ENCODE measurements around the gene MYG1. TPM values are rescaled to one million over a fixed set of nuclear protein-coding genes. Genes with fewer than 3 reads are reported as not detected.
A peak's percentile ranks its signal among the peaks of the same experiment; 100 is the strongest.

MYG1 gene
- total and polyA plus RNA-seq, 2 of the 13 experiments (the other 11 are each of a cell fraction or from before 2014, with no cell fraction given), result 38.6 to 58.0 TPM

DNA sequence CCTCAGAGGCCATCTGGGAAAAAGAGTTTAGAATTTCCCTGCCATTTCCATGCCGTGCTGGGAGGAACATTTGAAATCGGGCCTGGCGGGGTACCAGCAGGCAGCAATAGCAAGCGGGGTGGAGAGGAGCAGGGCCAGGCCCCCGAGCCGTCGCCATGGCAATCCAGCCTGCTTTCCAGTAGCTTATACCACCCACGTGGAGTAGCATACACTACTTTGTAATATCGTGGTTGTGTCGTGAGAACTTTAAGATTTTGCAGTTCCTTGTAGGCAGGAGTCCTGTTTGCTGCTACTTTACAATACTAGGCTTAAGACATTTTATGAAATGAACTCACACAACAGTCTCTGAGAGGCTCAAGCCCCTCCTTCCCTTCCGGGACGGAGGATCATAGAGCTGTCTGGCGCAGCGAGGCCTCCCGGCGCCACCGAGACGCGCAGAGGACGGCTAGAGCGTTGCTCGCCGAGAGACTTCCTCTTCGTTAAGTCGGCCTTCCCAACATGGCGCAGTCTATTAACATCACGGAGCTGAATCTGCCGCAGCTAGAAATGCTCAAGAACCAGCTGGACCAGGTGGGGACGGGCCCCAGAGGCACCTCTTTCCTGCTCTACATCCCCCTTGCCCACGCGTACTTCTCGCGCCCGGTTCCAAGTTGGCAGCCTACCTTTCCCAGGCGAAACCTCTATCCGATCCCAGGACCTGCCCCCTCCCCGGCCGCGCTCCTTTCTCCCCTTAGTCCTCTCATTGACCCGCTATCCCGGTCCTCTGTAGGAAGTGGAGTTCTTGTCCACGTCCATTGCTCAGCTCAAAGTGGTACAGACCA lies 4.2 kb upstream of the MYG1 start, which contains the start of gene PFDN5 (continued):
- peak; percentile 93 for TF ChIP-seq YEATS2 (CRISPR knock-in tag; IDR thresholded peaks at IDR 0.05; ENCODE audit: borderline replicate concordance)
- no peak for TF ChIP-seq ZFP62 (CRISPR knock-in tag; IDR thresholded peaks at IDR 0.05)
- peak; percentile 72; the same call in 1 of the 2 replicates for TF ChIP-seq PRDM10 (CRISPR knock-in tag; IDR thresholded peaks at IDR 0.05; ENCODE audit: low read depth)
- TF ChIP-seq RAD51 (IDR thresholded peaks at IDR 0.05; ENCODE audit: borderline replicate concordance), result no peak
- TF ChIP-seq ZIK1 (CRISPR knock-in tag; IDR thresholded peaks at IDR 0.05; ENCODE audit: borderline replicate concordance, low read depth), result 0 out of 2 replicates have a peak, but pooled peaks have one; percentile 63
- TF ChIP-seq, protein P1, sequence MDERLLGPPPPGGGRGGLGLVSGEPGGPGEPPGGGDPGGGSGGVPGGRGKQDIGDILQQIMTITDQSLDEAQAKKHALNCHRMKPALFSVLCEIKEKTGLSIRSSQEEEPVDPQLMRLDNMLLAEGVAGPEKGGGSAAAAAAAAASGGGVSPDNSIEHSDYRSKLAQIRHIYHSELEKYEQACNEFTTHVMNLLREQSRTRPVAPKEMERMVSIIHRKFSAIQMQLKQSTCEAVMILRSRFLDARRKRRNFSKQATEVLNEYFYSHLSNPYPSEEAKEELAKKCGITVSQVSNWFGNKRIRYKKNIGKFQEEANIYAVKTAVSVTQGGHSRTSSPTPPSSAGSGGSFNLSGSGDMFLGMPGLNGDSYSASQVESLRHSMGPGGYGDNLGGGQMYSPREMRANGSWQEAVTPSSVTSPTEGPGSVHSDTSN (CRISPR knock-in tag; IDR thresholded peaks at IDR 0.05), result no peak
- TF ChIP-seq FOXJ3 (CRISPR knock-in tag; IDR thresholded peaks at IDR 0.05; ENCODE audit: borderline replicate concordance), result no peak
- TF ChIP-seq FOXA3 (CRISPR knock-in tag; IDR thresholded peaks at IDR 0.05), result peak; percentile 65
- TF ChIP-seq SP2 (CRISPR knock-in tag; IDR thresholded peaks at IDR 0.05), result peak; percentile 60; the same call in 1 of the 2 replicates
- peak; percentile 63; the same call in 1 of the 2 replicates for TF ChIP-seq ZFP82 (CRISPR knock-in tag; IDR thresholded peaks at IDR 0.05; ENCODE audit: borderline replicate concordance)
- no peak for TF ChIP-seq GLI4 (CRISPR knock-in tag; IDR thresholded peaks at IDR 0.05; ENCODE audit: borderline replicate concordance)
- TF ChIP-seq BRCA1 (CRISPR knock-in tag; IDR thresholded peaks at IDR 0.05), result peak; percentile 35; the same call in 1 of the 2 replicates
- TF ChIP-seq, protein P2, sequence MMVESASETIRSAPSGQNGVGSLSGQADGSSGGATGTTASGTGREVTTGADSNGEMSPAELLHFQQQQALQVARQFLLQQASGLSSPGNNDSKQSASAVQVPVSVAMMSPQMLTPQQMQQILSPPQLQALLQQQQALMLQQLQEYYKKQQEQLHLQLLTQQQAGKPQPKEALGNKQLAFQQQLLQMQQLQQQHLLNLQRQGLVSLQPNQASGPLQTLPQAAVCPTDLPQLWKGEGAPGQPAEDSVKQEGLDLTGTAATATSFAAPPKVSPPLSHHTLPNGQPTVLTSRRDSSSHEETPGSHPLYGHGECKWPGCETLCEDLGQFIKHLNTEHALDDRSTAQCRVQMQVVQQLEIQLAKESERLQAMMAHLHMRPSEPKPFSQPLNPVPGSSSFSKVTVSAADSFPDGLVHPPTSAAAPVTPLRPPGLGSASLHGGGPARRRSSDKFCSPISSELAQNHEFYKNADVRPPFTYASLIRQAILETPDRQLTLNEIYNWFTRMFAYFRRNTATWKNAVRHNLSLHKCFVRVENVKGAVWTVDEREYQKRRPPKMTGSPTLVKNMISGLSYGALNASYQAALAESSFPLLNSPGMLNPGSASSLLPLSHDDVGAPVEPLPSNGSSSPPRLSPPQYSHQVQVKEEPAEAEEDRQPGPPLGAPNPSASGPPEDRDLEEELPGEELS (CRISPR knock-in tag; IDR thresholded peaks at IDR 0.05), result no peak
- TF ChIP-seq ZNF780A (CRISPR knock-in tag; IDR thresholded peaks at IDR 0.05), result no peak
- TF ChIP-seq SSRP1 (CRISPR knock-in tag; IDR thresholded peaks at IDR 0.05), result no peak
- no peak for TF ChIP-seq TAF15 (IDR thresholded peaks at IDR 0.05; ENCODE audit: low read depth, low read length, poor library complexity, severe bottlenecking)
- TF ChIP-seq ZBTB1 (CRISPR knock-in tag; IDR thresholded peaks at IDR 0.05; ENCODE audit: borderline replicate concordance), result no peak
- TF ChIP-seq, protein P3, sequence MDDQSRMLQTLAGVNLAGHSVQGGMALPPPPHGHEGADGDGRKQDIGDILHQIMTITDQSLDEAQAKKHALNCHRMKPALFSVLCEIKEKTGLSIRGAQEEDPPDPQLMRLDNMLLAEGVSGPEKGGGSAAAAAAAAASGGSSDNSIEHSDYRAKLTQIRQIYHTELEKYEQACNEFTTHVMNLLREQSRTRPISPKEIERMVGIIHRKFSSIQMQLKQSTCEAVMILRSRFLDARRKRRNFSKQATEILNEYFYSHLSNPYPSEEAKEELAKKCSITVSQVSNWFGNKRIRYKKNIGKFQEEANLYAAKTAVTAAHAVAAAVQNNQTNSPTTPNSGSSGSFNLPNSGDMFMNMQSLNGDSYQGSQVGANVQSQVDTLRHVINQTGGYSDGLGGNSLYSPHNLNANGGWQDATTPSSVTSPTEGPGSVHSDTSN (CRISPR knock-in tag; IDR thresholded peaks at IDR 0.05; ENCODE audit: borderline replicate concordance), result no peak
- TF ChIP-seq ZNF17 (CRISPR knock-in tag; IDR thresholded peaks at IDR 0.05), result no peak
- peak in 1 of 2 experiments; percentile 81; a peak in 2 of 4 replicates for TF ChIP-seq KLF16 (CRISPR knock-in tag; IDR thresholded peaks at IDR 0.05)
- peak; percentile 16 for TF ChIP-seq ZEB1 (IDR thresholded peaks at IDR 0.05; ENCODE audit: insufficient replicate concordance, low read depth)
- peak; percentile 59; the same call in 1 of the 2 replicates for TF ChIP-seq PHF21A (CRISPR knock-in tag; IDR thresholded peaks at IDR 0.05)

Data from HepG2 (cell line).